HEK293 (cell line): ENCODE measurements around the gene MLH3.

Experiments
- CTCF ChIA-PET: fragments of 350-600 bp; formaldehyde crosslinking; extraction: SDS; loops from one replicate; lab custom pipeline; 2021; ENCODE audit warnings: antibody characterized with exemption; lab: Yijun Ruan, JAX
- POLR2A ChIA-PET: fragments of 300-600 bp; formaldehyde crosslinking; extraction: SDS; loops from one replicate; lab custom pipeline; 2020; ENCODE audit warnings: antibody characterized with exemption, inconsistent platforms; lab: Yijun Ruan, JAX
- H3K27ac ChIP-seq: fragments of 200-500 bp; sonication (Bioruptor generic); 2 replicates; pipeline ENCODE4 v1.5.1; 2014; ENCODE audit warnings: low read depth, low read length, control low read depth, inconsistent platforms; ENCODE audit errors: extremely low read depth
- H3K36me3 ChIP-seq, 2 experiments: fragments of 200-500 bp in 1 of 2; sonication (Bioruptor generic) in 1 of 2; 1 replicate in 1 of 2; 2 replicates in 1 of 2; pipeline ENCODE4 v1.5.1; 2014 to 2017; ENCODE audit warnings: inconsistent platforms in 2 of 2, low read length in 2 of 2; ENCODE audit not compliant: control insufficient read depth in 2 of 2, insufficient read depth in 1 of 2
- H3K4me1 ChIP-seq: fragments of 200-500 bp; sonication (Bioruptor generic); 2 replicates; pipeline ENCODE4 v1.5.1; 2014; ENCODE audit warnings: mild to moderate bottlenecking, low read length, inconsistent platforms; ENCODE audit not compliant: control insufficient read depth, insufficient read depth
- H3K4me3 ChIP-seq: 2 replicates; pipeline ENCODE4 v1.5.1; 2011; ENCODE audit warnings: low read depth, mild to moderate bottlenecking, control low read depth, low read length, moderate library complexity
- H3K9me3 ChIP-seq: fragments of 200-500 bp; sonication (Bioruptor generic); 2 replicates; pipeline ENCODE4 v1.5.1; 2014; ENCODE audit warnings: low read depth, low read length, inconsistent platforms; ENCODE audit not compliant: control insufficient read depth, insufficient read depth
- GFI1B ChIP-seq: fragments of 450-650 bp; formaldehyde crosslinking; IDR thresholded peaks from 2 replicates; pipeline ENCODE4 v1.5.1; 2016; ENCODE audit warnings: missing biosample characterization, missing genetic modification characterization
- GLIS1 ChIP-seq: fragments of 450-650 bp; formaldehyde crosslinking; IDR thresholded peaks from 2 replicates; pipeline ENCODE4 v1.5.1; 2016; ENCODE audit warnings: missing biosample characterization, missing genetic modification characterization
- GLIS2 ChIP-seq: fragments of 450-650 bp; formaldehyde crosslinking; IDR thresholded peaks from 2 replicates; pipeline ENCODE4 v1.5.1; 2016; ENCODE audit warnings: missing biosample characterization, missing genetic modification characterization
- HOXA7 ChIP-seq: sonication (generic); formaldehyde crosslinking; IDR thresholded peaks from 2 replicates; pipeline ENCODE4 v1.8.1; 2022; ENCODE audit warnings: missing genetic modification reagents, borderline replicate concordance
- KLF7 ChIP-seq: fragments of 450-650 bp; formaldehyde crosslinking; IDR thresholded peaks from 2 replicates; pipeline ENCODE4 v1.5.1; 2016; ENCODE audit warnings: missing biosample characterization, missing genetic modification characterization, borderline replicate concordance
- KLF8 ChIP-seq: fragments of 450-650 bp; formaldehyde crosslinking; IDR thresholded peaks from 2 replicates; pipeline ENCODE4 v1.5.1; 2016; ENCODE audit warnings: missing biosample characterization, missing genetic modification characterization
- PRDM1 ChIP-seq: fragments of 450-650 bp; formaldehyde crosslinking; IDR thresholded peaks from 2 replicates; pipeline ENCODE4; 2016; ENCODE audit warnings: missing biosample characterization, missing genetic modification characterization
- SCRT1 ChIP-seq: fragments of 450-650 bp; formaldehyde crosslinking; IDR thresholded peaks from 2 replicates; pipeline ENCODE4 v1.5.1; 2016; ENCODE audit warnings: missing biosample characterization, missing genetic modification characterization, borderline replicate concordance
- SP3 ChIP-seq: fragments of 450-650 bp; formaldehyde crosslinking; IDR thresholded peaks from 2 replicates; pipeline ENCODE4 v1.5.1; 2016; ENCODE audit warnings: missing biosample characterization, missing genetic modification characterization
- WT1 ChIP-seq: fragments of 450-650 bp; formaldehyde crosslinking; IDR thresholded peaks from 2 replicates; pipeline ENCODE4 v1.5.1; 2016; ENCODE audit warnings: missing biosample characterization, missing genetic modification characterization
- ZBTB7A ChIP-seq: fragments of 450-650 bp; formaldehyde crosslinking; IDR thresholded peaks from 2 replicates; pipeline ENCODE4 v1.5.1; 2016; ENCODE audit warnings: low read depth, missing biosample characterization, missing genetic modification characterization
- ZNF10 ChIP-seq: fragments of 450-650 bp; formaldehyde crosslinking; IDR thresholded peaks from 2 replicates; pipeline ENCODE4 v1.5.1; 2017; ENCODE audit warnings: missing biosample characterization, missing genetic modification characterization
- ZNF184 ChIP-seq: fragments of 450-650 bp; IDR thresholded peaks from 2 replicates; pipeline ENCODE4 v1.5.1; 2018; ENCODE audit warnings: missing biosample characterization, mild to moderate bottlenecking, missing genetic modification characterization
- ZNF221 ChIP-seq: fragments of 450-650 bp; formaldehyde crosslinking; IDR thresholded peaks from 2 replicates; pipeline ENCODE4 v1.5.1; 2017; ENCODE audit warnings: missing biosample characterization, missing genetic modification characterization, borderline replicate concordance
- ZNF223 ChIP-seq: fragments of 450-650 bp; formaldehyde crosslinking; IDR thresholded peaks from 2 replicates; pipeline ENCODE4 v1.5.1; 2016; ENCODE audit warnings: missing biosample characterization, missing genetic modification characterization
- ZNF248 ChIP-seq: fragments of 450-650 bp; formaldehyde crosslinking; IDR thresholded peaks from 2 replicates; pipeline ENCODE4 v1.5.1; 2017; ENCODE audit warnings: missing biosample characterization, missing genetic modification characterization
- ZNF302 ChIP-seq: fragments of 450-650 bp; formaldehyde crosslinking; IDR thresholded peaks from 2 replicates; pipeline ENCODE4 v1.5.1; 2016; ENCODE audit warnings: missing biosample characterization, missing genetic modification characterization, low read depth
- ZNF311 ChIP-seq: fragments of 450-650 bp; formaldehyde crosslinking; IDR thresholded peaks from 2 replicates; pipeline ENCODE4 v1.5.1; 2017; ENCODE audit warnings: missing biosample characterization, missing genetic modification characterization, borderline replicate concordance
- ZNF366 ChIP-seq: fragments of 450-650 bp; formaldehyde crosslinking; conservative IDR thresholded peaks from 2 replicates; pipeline ENCODE4 v1.5.1; 2016; ENCODE audit warnings: missing biosample characterization, missing genetic modification characterization
- ZNF501 ChIP-seq: fragments of 450-650 bp; formaldehyde crosslinking; IDR thresholded peaks from 2 replicates; pipeline ENCODE4 v1.5.1; 2016; ENCODE audit warnings: missing biosample characterization, missing genetic modification characterization
- ZNF510 ChIP-seq: fragments of 450-650 bp; formaldehyde crosslinking; IDR thresholded peaks from 2 replicates; pipeline ENCODE4 v1.5.1; 2018; ENCODE audit warnings: mild to moderate bottlenecking, missing genetic modification characterization, missing biosample characterization; ENCODE audit not compliant: insufficient replicate concordance
- ZNF513 ChIP-seq: fragments of 450-650 bp; IDR thresholded peaks from 2 replicates; pipeline ENCODE4 v1.5.1; 2018; ENCODE audit warnings: missing biosample characterization, missing genetic modification characterization
- ZNF544 ChIP-seq: fragments of 450-650 bp; formaldehyde crosslinking; IDR thresholded peaks from 2 replicates; pipeline ENCODE4 v1.5.0; 2017; ENCODE audit warnings: missing biosample characterization, missing genetic modification characterization
- ZNF558 ChIP-seq: fragments of 450-650 bp; formaldehyde crosslinking; IDR thresholded peaks from 2 replicates; pipeline ENCODE4 v1.5.1; 2016; ENCODE audit warnings: missing biosample characterization, missing genetic modification characterization
- ZNF629 ChIP-seq: fragments of 450-650 bp; formaldehyde crosslinking; IDR thresholded peaks from 2 replicates; pipeline ENCODE4 v1.5.1; 2017; ENCODE audit warnings: missing biosample characterization, missing genetic modification characterization
- ZNF701 ChIP-seq: fragments of 450-650 bp; formaldehyde crosslinking; IDR thresholded peaks from 2 replicates; pipeline ENCODE4 v1.5.1; 2016; ENCODE audit warnings: missing biosample characterization, missing genetic modification characterization
- ZNF792 ChIP-seq: fragments of 450-650 bp; formaldehyde crosslinking; IDR thresholded peaks from 2 replicates; pipeline ENCODE4 v1.5.1; 2016; ENCODE audit warnings: missing biosample characterization, missing genetic modification characterization
- ZNF837 ChIP-seq: fragments of 450-650 bp; formaldehyde crosslinking; IDR thresholded peaks from 2 replicates; pipeline ENCODE4 v1.5.1; 2016; ENCODE audit warnings: missing biosample characterization, missing genetic modification characterization
- ZNF843 ChIP-seq: fragments of 450-650 bp; formaldehyde crosslinking; IDR thresholded peaks from 2 replicates; pipeline ENCODE4 v1.5.1; 2016; ENCODE audit warnings: missing biosample characterization, missing genetic modification characterization
- ZSCAN16 ChIP-seq: fragments of 450-650 bp; formaldehyde crosslinking; IDR thresholded peaks from 2 replicates; pipeline ENCODE4 v1.5.1; 2016; ENCODE audit warnings: missing biosample characterization, missing genetic modification characterization
- ZSCAN4 ChIP-seq: fragments of 450-650 bp; formaldehyde crosslinking; IDR thresholded peaks from 2 replicates; pipeline ENCODE4 v1.5.1; 2017; ENCODE audit warnings: missing biosample characterization, missing genetic modification characterization

The MLH3 gene

GRCh38 chr14:74977901-74978385, 73.3 kb downstream of the MLH3 start (continued):
- TF ChIP-seq GFI1B, result no peak
- no peak for TF ChIP-seq GLIS2 (tag by site-specific recombination)
- no peak for TF ChIP-seq KLF8 (tag by site-specific recombination)
- no peak for TF ChIP-seq ZNF501 (tag by site-specific recombination)
- TF ChIP-seq ZNF366 (tag by site-specific recombination), result no peak

- CTCF ChIA-PET, result interaction anchor here (0.6 kb wide), 1 partner anchor 46 kb away, joined by 3 read pairs; no protein-coding TSS in a partner anchor
- Histone ChIP-seq H3K9me3 (no peaks in the 10 kb centered on the region), H3K36me3 (no peaks in the 10 kb centered on the region), H3K27ac (no peak overlapping the region), H3K4me3 (no peak overlapping the region), H3K4me1 (no peaks in the 10 kb centered on the region; the same call in 1 of the 2 replicates)
- POLR2A ChIA-PET, result no interaction called here
- TF ChIP-seq ZNF837 (tag by site-specific recombination) (no peak), ZNF510 (no peak), GFI1B (no peak), ZNF544 (tag by site-specific recombination) (no peak), ZNF221 (tag by site-specific recombination) (no peak), ZNF10 (tag by site-specific recombination) (no peak), ZNF248 (tag by site-specific recombination) (no peak), ZNF302 (tag by site-specific recombination) (no peak), GLIS1 (tag by site-specific recombination) (no peak), ZNF223 (tag by site-specific recombination) (no peak), PRDM1 (tag by site-specific recombination) (no peak), ZBTB7A (tag by site-specific recombination) (no peak)
Measured at GRCh38 chr14:74977164-74977900, 73.9 kb downstream of the MLH3 start.

- Histone ChIP-seq H3K9me3 (no peaks in the 10 kb centered on the region), H3K36me3 (no peaks in the 10 kb centered on the region), H3K27ac (no peak overlapping the region), H3K4me3 (no peak overlapping the region), H3K4me1 (no peaks in the 10 kb centered on the region; the same call in 1 of the 2 replicates)
- CTCF ChIA-PET, result interaction anchor here (0.6 kb wide), 1 partner anchor 45 kb away, joined by 3 read pairs; no protein-coding TSS in a partner anchor
- POLR2A ChIA-PET, result no interaction called here
- no peak for TF ChIP-seq KLF7
- TF ChIP-seq SP3 (tag by site-specific recombination), result no peak
- no peak for TF ChIP-seq HOXA7 (CRISPR knock-in tag)
- TF ChIP-seq ZNF629 (tag by site-specific recombination), result no peak
- no peak for TF ChIP-seq SCRT1 (tag by site-specific recombination)
- TF ChIP-seq ZNF513 (tag by site-specific recombination), result no peak
- TF ChIP-seq WT1 (tag by site-specific recombination), result no peak
- TF ChIP-seq ZNF184 (tag by site-specific recombination), result no peak
- no peak for TF ChIP-seq ZSCAN4 (tag by site-specific recombination)
- no peak for TF ChIP-seq ZNF701 (tag by site-specific recombination)
- TF ChIP-seq ZNF311, result no peak
- TF ChIP-seq ZNF558 (tag by site-specific recombination), result no peak
- TF ChIP-seq ZSCAN16, result no peak
- no peak for TF ChIP-seq ZNF792 (tag by site-specific recombination)
- TF ChIP-seq ZNF843, result no peak
Measured at GRCh38 chr14:74976264-74977113, 74.8 kb downstream of the MLH3 start.
